ENCODE measurements around the gene POTEH.
"Not testable (repeated sequence)": the region's sequence is repeated elsewhere in the genome, so short reads cannot be mapped to it uniquely, and the experiment has no call there.

Gene POTEH

DNA sequence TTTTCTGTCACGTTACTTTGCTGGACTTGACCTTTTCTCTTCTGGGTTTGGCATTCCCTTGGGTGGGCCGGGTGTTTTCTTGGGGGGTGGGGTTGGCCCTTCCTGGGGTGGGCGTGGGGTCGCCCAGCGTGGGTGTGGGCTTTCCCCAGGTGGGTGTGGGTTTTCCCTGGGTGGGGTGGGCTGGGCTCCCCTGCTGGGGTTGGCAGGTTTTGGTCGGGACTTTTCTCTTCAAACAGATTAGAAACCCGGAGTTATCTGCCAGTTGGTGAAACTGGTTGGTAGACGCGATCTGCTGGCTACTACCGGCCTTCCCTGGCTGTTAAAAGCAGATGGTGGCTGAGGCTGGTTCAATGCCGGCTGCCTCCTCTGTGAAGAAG lies at the start of gene POTEH:
Gene POTEH, plus strand, starts transcription at position 278 of the 377 bp plus-strand sequence. Its CDS starts 52 bp downstream, at position 330.
- H3K79me2 ChIP-seq (ENCODE audit: insufficient read depth, low read length) = not testable (repeated sequence)

GRCh38 chr22:15642288-15642861 lies 47.5 kb upstream of the POTEH start:
- not testable (repeated sequence) for H3K36me3 ChIP-seq (ENCODE audit: low read length); H4K20me1 ChIP-seq (ENCODE audit: low read depth, low read length); H2AFZ ChIP-seq (ENCODE audit: low read depth, low read length, severe bottlenecking); H3K9me2 ChIP-seq (replicated peaks; ENCODE audit: insufficient read depth, low read length); H3K4me3 ChIP-seq (ENCODE audit: insufficient read depth, low read length, poor library complexity, severe bottlenecking); H3K9ac ChIP-seq (ENCODE audit: low read length); H3K27me3 ChIP-seq (ENCODE audit: low read length); H3K79me2 ChIP-seq (ENCODE audit: insufficient read depth, low read length); H3K4me2 ChIP-seq (ENCODE audit: low read depth, low read length, poor library complexity, severe bottlenecking); H3K27ac ChIP-seq (ENCODE audit: low read depth, low read length); H3K9me3 ChIP-seq (ENCODE audit: insufficient read depth, low read length); H3F3A ChIP-seq (ENCODE audit: insufficient read depth)

More for the DNA sequence above, at the start of gene POTEH:
- H3K27ac ChIP-seq (ENCODE audit: low read depth, low read length); H3K4me2 ChIP-seq (ENCODE audit: low read depth, low read length, poor library complexity, severe bottlenecking); H2AFZ ChIP-seq (ENCODE audit: low read depth, low read length, severe bottlenecking); H3K9me2 ChIP-seq (replicated peaks; ENCODE audit: insufficient read depth, low read length); H3F3A ChIP-seq (ENCODE audit: insufficient read depth); H3K27me3 ChIP-seq (ENCODE audit: low read length); H4K20me1 ChIP-seq (ENCODE audit: low read depth, low read length); H3K4me3 ChIP-seq (ENCODE audit: insufficient read depth, low read length, poor library complexity, severe bottlenecking); H3K9ac ChIP-seq (ENCODE audit: low read length); H3K36me3 ChIP-seq (ENCODE audit: low read length); H3K9me3 ChIP-seq (ENCODE audit: insufficient read depth, low read length): not testable (repeated sequence)

DNA sequence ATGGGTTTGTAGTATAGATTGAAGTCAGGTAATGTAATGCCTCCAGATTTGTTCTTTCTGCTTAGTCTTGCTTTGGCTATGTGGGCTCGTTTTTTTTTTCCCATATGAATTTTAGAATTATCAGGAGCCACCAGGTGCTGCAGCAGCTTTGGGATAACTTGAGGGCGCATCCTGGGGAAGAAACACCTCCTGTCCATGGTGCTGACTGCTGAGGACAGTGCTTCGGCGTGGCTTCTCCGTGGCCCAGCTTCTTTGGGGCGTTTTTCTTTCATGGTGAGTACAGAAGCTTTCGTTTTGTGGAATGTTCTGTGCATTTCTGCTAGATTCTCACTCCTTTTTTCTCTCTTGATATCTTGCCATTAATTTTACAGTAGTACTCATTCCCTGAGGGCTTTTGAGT lies 37.9 kb upstream of the POTEH start:
- H2AFZ ChIP-seq (ENCODE audit: low read depth, low read length, severe bottlenecking); H4K20me1 ChIP-seq (ENCODE audit: low read depth, low read length); H3K27me3 ChIP-seq (ENCODE audit: low read length); H3K79me2 ChIP-seq (ENCODE audit: insufficient read depth, low read length); H3K9me3 ChIP-seq (ENCODE audit: insufficient read depth, low read length); H3F3A ChIP-seq (ENCODE audit: insufficient read depth); H3K4me2 ChIP-seq (ENCODE audit: low read depth, low read length, poor library complexity, severe bottlenecking); H3K4me3 ChIP-seq (ENCODE audit: insufficient read depth, low read length, poor library complexity, severe bottlenecking); H3K9me2 ChIP-seq (replicated peaks; ENCODE audit: insufficient read depth, low read length); H3K36me3 ChIP-seq (ENCODE audit: low read length); H3K9ac ChIP-seq (ENCODE audit: low read length); H3K27ac ChIP-seq (ENCODE audit: low read depth, low read length): not testable (repeated sequence)

DNA sequence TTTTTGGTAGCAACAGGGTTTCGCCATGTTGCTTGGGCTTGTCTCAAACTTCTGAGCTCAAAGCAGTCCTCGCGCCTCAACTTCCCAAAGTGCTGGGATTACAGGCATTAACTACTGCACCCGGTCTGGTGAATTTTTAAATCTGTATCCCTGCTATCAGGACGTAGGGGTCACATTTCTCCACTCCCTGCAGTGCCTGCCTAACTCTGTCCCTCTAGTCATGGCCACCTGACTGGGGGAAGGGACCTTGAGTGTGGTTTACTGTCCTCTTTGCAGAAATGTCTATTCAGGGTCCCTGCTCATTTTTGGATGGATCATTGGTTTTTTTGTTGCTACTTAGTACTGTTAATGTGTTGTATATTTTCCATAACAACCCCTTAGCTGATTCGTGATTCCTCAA lies 37.1 kb upstream of the POTEH start:
- not testable (repeated sequence) for H3K4me3 ChIP-seq (ENCODE audit: insufficient read depth, low read length, poor library complexity, severe bottlenecking); H4K20me1 ChIP-seq (ENCODE audit: low read depth, low read length); H3F3A ChIP-seq (ENCODE audit: insufficient read depth); H3K9me2 ChIP-seq (replicated peaks; ENCODE audit: insufficient read depth, low read length); H3K36me3 ChIP-seq (ENCODE audit: low read length); H3K4me2 ChIP-seq (ENCODE audit: low read depth, low read length, poor library complexity, severe bottlenecking); H3K9ac ChIP-seq (ENCODE audit: low read length); H3K9me3 ChIP-seq (ENCODE audit: insufficient read depth, low read length); H3K79me2 ChIP-seq (ENCODE audit: insufficient read depth, low read length); H3K27me3 ChIP-seq (ENCODE audit: low read length); H2AFZ ChIP-seq (ENCODE audit: low read depth, low read length, severe bottlenecking); H3K27ac ChIP-seq (ENCODE audit: low read depth, low read length)

DNA sequence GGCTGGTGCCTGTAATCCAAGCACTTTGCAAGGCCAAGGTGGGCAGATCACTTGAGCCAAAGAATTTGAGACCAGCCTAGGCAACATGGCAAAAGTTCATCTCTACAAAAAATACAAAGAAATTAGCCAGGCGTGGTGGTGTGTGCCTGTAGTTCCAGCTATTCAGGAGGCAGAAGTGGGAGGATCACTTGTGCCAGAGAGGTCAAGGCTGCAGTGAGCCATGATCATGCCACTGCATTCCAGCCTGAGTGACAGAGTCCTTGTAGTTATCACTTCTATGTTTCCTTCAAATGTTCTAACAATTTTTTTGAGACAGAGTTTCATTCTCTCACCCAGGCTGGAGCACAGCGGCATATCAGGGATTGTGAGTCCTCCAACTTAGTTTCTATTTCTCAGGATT lies 36.6 kb upstream of the POTEH start:
- H3K9me3 ChIP-seq (ENCODE audit: insufficient read depth, low read length); H4K20me1 ChIP-seq (ENCODE audit: low read depth, low read length); H3K27me3 ChIP-seq (ENCODE audit: low read length); H3K79me2 ChIP-seq (ENCODE audit: insufficient read depth, low read length); H3F3A ChIP-seq (ENCODE audit: insufficient read depth); H3K36me3 ChIP-seq (ENCODE audit: low read length); H3K9ac ChIP-seq (ENCODE audit: low read length); H2AFZ ChIP-seq (ENCODE audit: low read depth, low read length, severe bottlenecking); H3K4me2 ChIP-seq (ENCODE audit: low read depth, low read length, poor library complexity, severe bottlenecking); H3K9me2 ChIP-seq (replicated peaks; ENCODE audit: insufficient read depth, low read length); H3K27ac ChIP-seq (ENCODE audit: low read depth, low read length); H3K4me3 ChIP-seq (ENCODE audit: insufficient read depth, low read length, poor library complexity, severe bottlenecking): not testable (repeated sequence)

DNA sequence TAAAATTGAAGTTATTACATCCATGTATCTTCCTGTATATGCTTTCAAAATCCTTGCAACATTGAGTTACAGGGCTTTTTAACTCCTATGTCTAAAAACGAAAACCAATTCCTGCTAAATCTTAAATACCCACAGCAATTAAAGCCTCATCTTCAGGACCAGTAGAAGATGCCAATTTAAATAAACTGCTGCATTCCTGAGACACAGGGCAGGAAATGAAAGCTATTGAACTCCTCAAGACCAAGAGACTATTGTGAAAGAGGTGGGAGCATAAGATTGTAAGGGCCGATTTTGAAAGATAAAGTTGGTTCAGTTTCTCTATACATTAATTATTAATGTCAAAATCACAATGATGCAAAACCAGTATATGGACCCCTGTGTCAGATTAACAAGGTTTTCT lies 28.7 kb upstream of the POTEH start:
- not testable (repeated sequence) for H3K4me2 ChIP-seq (ENCODE audit: low read depth, low read length, poor library complexity, severe bottlenecking); H3F3A ChIP-seq (ENCODE audit: insufficient read depth); H3K9me2 ChIP-seq (replicated peaks; ENCODE audit: insufficient read depth, low read length); H3K27me3 ChIP-seq (ENCODE audit: low read length); H3K9me3 ChIP-seq (ENCODE audit: insufficient read depth, low read length); H3K4me3 ChIP-seq (ENCODE audit: insufficient read depth, low read length, poor library complexity, severe bottlenecking); H3K36me3 ChIP-seq (ENCODE audit: low read length); H4K20me1 ChIP-seq (ENCODE audit: low read depth, low read length); H2AFZ ChIP-seq (ENCODE audit: low read depth, low read length, severe bottlenecking); H3K27ac ChIP-seq (ENCODE audit: low read depth, low read length); H3K9ac ChIP-seq (ENCODE audit: low read length); H3K79me2 ChIP-seq (ENCODE audit: insufficient read depth, low read length)

DNA sequence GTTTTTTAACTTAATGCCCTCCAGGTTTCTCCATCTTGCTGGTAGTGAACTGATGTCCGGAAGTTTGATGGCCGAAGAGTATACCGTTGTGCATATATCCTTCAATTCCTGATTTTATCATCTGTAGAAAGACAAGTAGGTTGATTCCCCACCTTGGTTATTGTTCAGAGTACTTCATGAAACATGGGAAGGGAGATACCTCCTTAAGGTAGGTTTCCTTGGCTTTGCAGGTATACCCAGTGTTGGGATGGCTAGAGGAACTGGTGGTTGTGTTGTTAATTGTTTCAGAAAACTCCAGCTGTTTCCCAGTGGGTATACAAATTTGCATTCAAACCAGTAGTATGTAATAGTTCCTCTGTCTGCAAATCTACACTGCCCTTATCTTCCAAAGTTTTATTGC lies 25.1 kb upstream of the POTEH start:
- H3K9ac ChIP-seq (ENCODE audit: low read length); H2AFZ ChIP-seq (ENCODE audit: low read depth, low read length, severe bottlenecking); H3K4me3 ChIP-seq (ENCODE audit: insufficient read depth, low read length, poor library complexity, severe bottlenecking); H3F3A ChIP-seq (ENCODE audit: insufficient read depth); H3K4me2 ChIP-seq (ENCODE audit: low read depth, low read length, poor library complexity, severe bottlenecking); H3K9me2 ChIP-seq (replicated peaks; ENCODE audit: insufficient read depth, low read length); H3K9me3 ChIP-seq (ENCODE audit: insufficient read depth, low read length); H4K20me1 ChIP-seq (ENCODE audit: low read depth, low read length); H3K36me3 ChIP-seq (ENCODE audit: low read length); H3K79me2 ChIP-seq (ENCODE audit: insufficient read depth, low read length); H3K27me3 ChIP-seq (ENCODE audit: low read length); H3K27ac ChIP-seq (ENCODE audit: low read depth, low read length): not testable (repeated sequence)

DNA sequence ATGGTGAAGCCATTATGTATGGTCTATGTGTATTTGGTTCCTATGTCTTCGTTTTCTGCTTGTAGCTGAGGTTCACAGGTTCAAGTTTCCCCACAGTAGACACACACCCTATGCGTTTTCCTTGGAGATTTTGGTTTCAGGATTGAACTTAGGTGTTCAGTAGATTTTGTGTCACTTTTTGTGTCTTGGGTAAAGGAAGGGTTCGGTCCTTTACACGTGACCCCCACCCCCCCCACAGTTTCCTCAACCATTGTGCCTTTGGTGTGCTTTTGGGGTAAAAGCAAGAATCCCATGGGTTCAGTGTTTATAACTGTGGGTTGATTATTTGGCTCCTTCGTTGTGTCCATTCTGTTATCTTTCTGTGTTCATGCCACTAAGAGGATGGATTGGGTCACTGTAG lies 24.3 kb upstream of the POTEH start:
- H3K79me2 ChIP-seq (ENCODE audit: insufficient read depth, low read length); H3K4me2 ChIP-seq (ENCODE audit: low read depth, low read length, poor library complexity, severe bottlenecking); H4K20me1 ChIP-seq (ENCODE audit: low read depth, low read length); H2AFZ ChIP-seq (ENCODE audit: low read depth, low read length, severe bottlenecking); H3F3A ChIP-seq (ENCODE audit: insufficient read depth); H3K4me3 ChIP-seq (ENCODE audit: insufficient read depth, low read length, poor library complexity, severe bottlenecking); H3K9me3 ChIP-seq (ENCODE audit: insufficient read depth, low read length); H3K9ac ChIP-seq (ENCODE audit: low read length); H3K27me3 ChIP-seq (ENCODE audit: low read length); H3K27ac ChIP-seq (ENCODE audit: low read depth, low read length); H3K9me2 ChIP-seq (replicated peaks; ENCODE audit: insufficient read depth, low read length); H3K36me3 ChIP-seq (ENCODE audit: low read length): not testable (repeated sequence)
